Activated CD4-positive, CD25-positive, alpha-beta regulatory T cell treated with anti-CD3 and anti-CD28 coated beads, Interleukin-2, amount 50 U/mL, for 72 hours (primary cell): ENCODE measurements around the gene FAM240A.

Experiments used
- DNase-seq: peaks from one replicate; pipeline ENCODE4 v3.0.0; 2021

The FAM240A gene

GRCh38 chr3:46628901-46629369 is 16.6 kb downstream of the FAM240A start:
- DNase-seq: no peak

GRCh38 chr3:46629551-46630517 is 17.5 kb downstream of the FAM240A start:
- DNase-seq: peak; percentile 78

- DNase-seq: no peak
Measured at GRCh38 chr3:46632792-46633191, 20.5 kb downstream of the FAM240A start.

GRCh38 chr3:46634856-46635255 is 22.5 kb downstream of the FAM240A start:
- no peak for DNase-seq

GRCh38 chr3:46639221-46639620 is 26.9 kb downstream of the FAM240A start:
- DNase-seq: no peak

- DNase-seq: no peak
Measured at GRCh38 chr3:46640927-46641326, 28.6 kb downstream of the FAM240A start.

GRCh38 chr3:46642971-46643370 is 30.6 kb downstream of the FAM240A start:
- DNase-seq: no peak

GRCh38 chr3:46643701-46644100 is 31.4 kb downstream of the FAM240A start:
- DNase-seq: no peak

GRCh38 chr3:46646700-46647099 is 34.4 kb downstream of the FAM240A start:
- DNase-seq: no peak

- no peak for DNase-seq
Measured at GRCh38 chr3:46648096-46648495, 35.8 kb downstream of the FAM240A start.

GRCh38 chr3:46649436-46649835 is 37.1 kb downstream of the FAM240A start:
- DNase-seq: no peak

- no peak for DNase-seq
Measured at GRCh38 chr3:46651084-46651483, 38.8 kb downstream of the FAM240A start.

GRCh38 chr3:46655271-46655670 is 42.9 kb downstream of the FAM240A start:
- DNase-seq: no peak

GRCh38 chr3:46656778-46657556 is 44.6 kb downstream of the FAM240A start:
- no peak for DNase-seq

- DNase-seq: no peak
Measured at GRCh38 chr3:46659285-46659684, 47.0 kb downstream of the FAM240A start.

- no peak for DNase-seq
Measured at GRCh38 chr3:46660003-46660402, 47.7 kb downstream of the FAM240A start.

- DNase-seq: no peak
Measured at GRCh38 chr3:46660543-46661523, 48.5 kb downstream of the FAM240A start.

GRCh38 chr3:46661776-46662766 is 49.7 kb downstream of the FAM240A start:
- DNase-seq: no peak

GRCh38 chr3:46662771-46663551 is 50.6 kb downstream of the FAM240A start:
- no peak for DNase-seq

GRCh38 chr3:46663591-46664135 is 51.3 kb downstream of the FAM240A start:
- no peak for DNase-seq
